Endothelial cell of umbilical vein (primary cell): Measurements from ENCODE around the gene SPDEF. TPM values are rescaled to one million over a fixed set of nuclear protein-coding genes. Genes with fewer than 3 reads are reported as not detected.

ENCODE experiments used
- BruUV-seq: library from RNA; stranded (reverse); fragments of 400-500 nt; replicated peaks from 2 replicates; lab custom pipeline; 2021; lab: Mats Ljungman, UMichigan
- CTCF ChIA-PET: fragments of 300-600, 350-600 bp; sonication (Branson Sonifier 250); formaldehyde crosslinking; loops from one replicate; lab custom pipeline; 2021; ENCODE audit warnings: antibody characterized with exemption, inconsistent platforms; lab: Charles Lee
- POLR2A ChIA-PET: fragments of 300-600, 350-600 bp; sonication (Branson Sonifier 250); formaldehyde crosslinking; loops from one replicate; lab custom pipeline; 2021; ENCODE audit warnings: antibody characterized with exemption, inconsistent platforms; lab: Charles Lee
- DNase-seq: peaks from one replicate; pipeline ENCODE4 v3.0.0-alpha.2; 2011; ENCODE audit warnings: low read depth, low spot score
- FAIRE-seq: peaks from 2 replicates; lab custom pipeline; 2011; peaks lifted over from hg19 to GRCh38; lab: Jason Lieb, UNC
- H2AFZ ChIP-seq: 2 replicates; pipeline ENCODE4 v1.6.0; 2012; ENCODE audit warnings: low read depth, low read length, control low read depth, inconsistent platforms
- H3K27ac ChIP-seq: 2 replicates; pipeline ENCODE4 v1.5.1; 2011; ENCODE audit warnings: low read depth, mild to moderate bottlenecking, control low read depth, low read length, moderate library complexity; ENCODE audit not compliant: insufficient read depth
- H3K27me3 ChIP-seq, 2 experiments: 2 replicates each; pipeline versions ENCODE4 v1.6.0 to v1.6.1; 2011; ENCODE audit warnings: low read length in 2 of 2, mixed read lengths in 1 of 2; ENCODE audit not compliant: control insufficient read depth in 2 of 2, insufficient read depth in 2 of 2
- H3K36me3 ChIP-seq, 2 experiments: 2 replicates in 1 of 2; 3 replicates in 1 of 2; pipeline ENCODE4 v1.5.1; 2011; ENCODE audit warnings: low read length in 2 of 2, mild to moderate bottlenecking in 1 of 2, moderate library complexity in 1 of 2; ENCODE audit not compliant: control insufficient read depth in 2 of 2, insufficient read depth in 2 of 2; ENCODE audit errors: extremely low read depth in 1 of 2
- H3K4me1 ChIP-seq: 3 replicates; pipeline ENCODE4 v1.5.1; 2011; ENCODE audit warnings: mild to moderate bottlenecking, low read length; ENCODE audit not compliant: control insufficient read depth, insufficient read depth; ENCODE audit errors: extremely low read depth
- H3K4me2 ChIP-seq: 2 replicates; pipeline ENCODE4 v1.6.1; 2011; ENCODE audit warnings: low read length, control low read depth, mixed read lengths; ENCODE audit not compliant: insufficient read depth
- H3K4me3 ChIP-seq, 3 experiments: fragments of 200-600 bp in 1 of 3; sonication (generic), shearing (Covaris generic) in 1 of 3; replicated peaks in 1 of 3; 2 replicates each; pipeline ENCODE4 v1.5.1; 2011 to 2016; ENCODE audit warnings: control low read depth in 3 of 3, low read length in 3 of 3, mild to moderate bottlenecking in 2 of 3, inconsistent platforms in 1 of 3, low read depth in 1 of 3, moderate library complexity in 1 of 3; ENCODE audit not compliant: insufficient read depth in 1 of 3
- H3K79me2 ChIP-seq: 2 replicates; pipeline ENCODE4 v1.6.0; 2012; ENCODE audit warnings: low read length, inconsistent platforms; ENCODE audit not compliant: control insufficient read depth, insufficient read depth
- H3K9ac ChIP-seq: replicated peaks from 2 replicates; pipeline ENCODE3; 2011; ENCODE audit warnings: low read length, control low read depth; ENCODE audit not compliant: insufficient read depth; ENCODE audit errors: extremely low read depth
- H3K9me1 ChIP-seq: replicated peaks from 3 replicates; pipeline ENCODE4 v1.6.0; 2011; ENCODE audit warnings: mild to moderate bottlenecking, low read length; ENCODE audit not compliant: control insufficient read depth, insufficient read depth; ENCODE audit errors: extremely low read depth
- H3K9me3 ChIP-seq: replicated peaks from 2 replicates; pipeline ENCODE4 v1.5.1; 2012; ENCODE audit warnings: low read length, inconsistent platforms; ENCODE audit not compliant: control insufficient read depth, insufficient read depth
- H4K20me1 ChIP-seq: replicated peaks from 2 replicates; pipeline ENCODE3; 2011; ENCODE audit warnings: mild to moderate bottlenecking, low read length; ENCODE audit not compliant: control insufficient read depth, insufficient read depth; ENCODE audit errors: extremely low read depth
- CTCF ChIP-seq, 2 donors: IDR thresholded peaks; 1 replicate in 1 of 2; 2 replicates in 1 of 2; pipeline ENCODE4 v1.5.1; 2011; ENCODE audit warnings: low read length in 2 of 2, mild to moderate bottlenecking in 2 of 2, moderate library complexity in 2 of 2, control low read depth in 1 of 2, inconsistent platforms in 1 of 2, low read depth in 1 of 2; ENCODE audit not compliant: insufficient read depth in 1 of 2; ENCODE audit errors: extremely low read depth in 1 of 2
- EZH2 ChIP-seq: IDR thresholded peaks from 2 replicates; pipeline ENCODE4 v1.6.1; 2012; ENCODE audit warnings: borderline replicate concordance, low read depth, mild to moderate bottlenecking, moderate library complexity, low read length, inconsistent platforms; ENCODE audit not compliant: severe bottlenecking
- FOS ChIP-seq: IDR thresholded peaks from 2 replicates; pipeline ENCODE4 v1.6.1; 2011; ENCODE audit warnings: mild to moderate bottlenecking, low read length, moderate library complexity, borderline replicate concordance; ENCODE audit not compliant: insufficient read depth
- GATA2 ChIP-seq: IDR thresholded peaks from 2 replicates; pipeline ENCODE4 v1.7.0; 2011; ENCODE audit warnings: low read depth, mild to moderate bottlenecking, moderate library complexity, mixed read lengths, low read length; ENCODE audit not compliant: insufficient read length, insufficient read depth
- JUN ChIP-seq: IDR thresholded peaks from 2 replicates; pipeline ENCODE4 v1.6.1; 2011; ENCODE audit warnings: borderline replicate concordance, low read depth; ENCODE audit not compliant: insufficient read length, insufficient read depth
- MAX ChIP-seq: IDR thresholded peaks from 2 replicates; pipeline ENCODE4 v1.6.1; 2011; ENCODE audit not compliant: insufficient read depth, insufficient read length
- MYC ChIP-seq: IDR thresholded peaks from one replicate; pipeline ENCODE4 v1.6.1; 2011; ENCODE audit warnings: mild to moderate bottlenecking, low read depth, low read length
- POLR2A ChIP-seq: IDR thresholded peaks from 2 replicates; pipeline ENCODE4 v1.6.1; 2012; ENCODE audit warnings: low read depth, mild to moderate bottlenecking, control low read depth, low read length
- POLR2AphosphoS5 ChIP-seq: IDR thresholded peaks from 2 replicates; pipeline ENCODE4 v1.6.1; 2012; ENCODE audit warnings: low read depth, mild to moderate bottlenecking, control low read depth, low read length, moderate library complexity; ENCODE audit not compliant: insufficient read depth
- dilution Hi-C: fragments of 300-500 bp; cut with MboI; formaldehyde crosslinking; loops from one replicate; pipeline ENCODE4 v1.15.0; 2019; ENCODE audit warnings: low sequenced_read_pairs; ENCODE audit not compliant: extremely low pct_ligation_motif_present
- intact Hi-C: fragments of 100-400 bp; cut with micrococcal nuclease; formaldehyde crosslinking; loops from one replicate; pipeline ENCODE4 v1.10.0; 2022
- polyA plus RNA-seq, 4 experiments: library from polyadenylated mRNA; depleted of rRNA in 3 of 4; stranded (reverse) in 3 of 4; unstranded in 1 of 4; fragments of >200 nt; gene quantifications; 2 replicates each; pipeline versions ENCODE4 v1.2.1 to v1.2.3, GENCODE V29; 2011 to 2012; ENCODE audit warnings: missing spikeins in 1 of 4
- total RNA-seq: library from RNA; stranded (reverse); gene quantifications from 2 replicates; pipeline ENCODE4 v1.2.3, GENCODE V29; 2021

The SPDEF gene
- total and polyA plus RNA-seq, 2 donors (not counting 3 experiments of a cell fraction or from before 2014, with no cell fraction given): not detected

- H3K79me2 ChIP-seq: no peaks in the 10 kb centered on the region
- H3K27ac ChIP-seq: no peak overlapping the region
- no peaks in the 10 kb centered on the region for H3K9me1 ChIP-seq
- no peaks in the 10 kb centered on the region for H3K9me3 ChIP-seq
- no peaks in the 10 kb centered on the region for H3K36me3 ChIP-seq
- no peak overlapping the region for H3K4me3 ChIP-seq
- H3K4me1 ChIP-seq: no peaks in the 10 kb centered on the region
- no peak overlapping the region for H2AFZ ChIP-seq
- DNase-seq (no peak), FAIRE-seq (no peak)
- no peaks in the 10 kb centered on the region for H3K27me3 ChIP-seq
- ChIA-PET CTCF (no interaction called here), POLR2A (no interaction called here)
- no TSS peak for BruUV-seq
- no peak overlapping the region for H3K9ac ChIP-seq
- TF ChIP-seq FOS: no peak
- TF ChIP-seq CTCF (IDR thresholded peaks at IDR 0.05; ENCODE audit: extremely low read depth in 1 of 2, insufficient read depth in 1 of 2, low read depth in 1 of 2, low read length in 2 of 2): no peak
- TF ChIP-seq MYC: no peak
- no peak for TF ChIP-seq GATA2
- TF ChIP-seq EZH2: no peak
- no peak for TF ChIP-seq MAX
- no peak for TF ChIP-seq POLR2AphosphoS5
- no peak for TF ChIP-seq JUN
- no peak for TF ChIP-seq POLR2A
- intact Hi-C loops: no loop called here
- no peaks in the 10 kb centered on the region for H4K20me1 ChIP-seq
- no peak overlapping the region for H3K4me2 ChIP-seq
- dilution Hi-C loops: no loop called here
These were observed 18.1 kb downstream of the SPDEF start for GRCh38 chr6:34537922-34538550.
